Skeletal muscle tissue (tissue), 4 donors: ENCODE measurements around the gene P2RX4. TPM values are rescaled to one million over a fixed set of nuclear protein-coding genes. Genes with fewer than 3 reads are reported as not detected.
"Not testable (repeated sequence)": the region's sequence is repeated elsewhere in the genome, so short reads cannot be mapped to it uniquely, and the experiment has no call there.

ENCODE experiments used
- H3K27ac ChIP-seq: one replicate; pipeline ENCODE4 v1.7.0; 2013; ENCODE audit warnings: mild to moderate bottlenecking, low read depth, low read length, inconsistent platforms
- H3K27me3 ChIP-seq, 3 donors: one replicate each; pipeline ENCODE4 v1.7.0; 2013; ENCODE audit warnings: low read length in 3 of 3; ENCODE audit not compliant: control insufficient read depth in 3 of 3, insufficient read depth in 3 of 3
- H3K36me3 ChIP-seq, 3 donors: one replicate each; pipeline ENCODE4 v1.7.0; 2013; ENCODE audit warnings: low read length in 3 of 3; ENCODE audit not compliant: control insufficient read depth in 3 of 3, insufficient read depth in 3 of 3
- H3K4me1 ChIP-seq, 3 donors: one replicate each; pipeline ENCODE4 v1.7.0; 2013; ENCODE audit warnings: low read length in 3 of 3, mild to moderate bottlenecking in 3 of 3; ENCODE audit not compliant: control insufficient read depth in 3 of 3, insufficient read depth in 3 of 3
- H3K4me3 ChIP-seq, 3 donors: one replicate each; pipeline ENCODE4 v1.7.0; 2013; ENCODE audit warnings: low read length in 3 of 3
- H3K9ac ChIP-seq, 3 donors: one replicate each; pipeline ENCODE4 v1.7.0; 2013; ENCODE audit warnings: low read length in 3 of 3, mild to moderate bottlenecking in 3 of 3, moderate library complexity in 2 of 3, low read depth in 1 of 3
- H3K9me3 ChIP-seq, 3 donors: one replicate each; pipeline ENCODE4 v1.7.0; 2013; ENCODE audit warnings: low read length in 3 of 3; ENCODE audit not compliant: control insufficient read depth in 3 of 3
- total RNA-seq: library from RNA; depleted of rRNA; stranded (reverse); fragments of >200 nt; gene quantifications from one replicate; pipeline ENCODE4 v1.2.3, GENCODE V29; 2014
- donor health status: Osteomylitis.

Gene P2RX4
- total RNA-seq, 1 donor from 2014 or later, result 14.6 TPM

DNA sequence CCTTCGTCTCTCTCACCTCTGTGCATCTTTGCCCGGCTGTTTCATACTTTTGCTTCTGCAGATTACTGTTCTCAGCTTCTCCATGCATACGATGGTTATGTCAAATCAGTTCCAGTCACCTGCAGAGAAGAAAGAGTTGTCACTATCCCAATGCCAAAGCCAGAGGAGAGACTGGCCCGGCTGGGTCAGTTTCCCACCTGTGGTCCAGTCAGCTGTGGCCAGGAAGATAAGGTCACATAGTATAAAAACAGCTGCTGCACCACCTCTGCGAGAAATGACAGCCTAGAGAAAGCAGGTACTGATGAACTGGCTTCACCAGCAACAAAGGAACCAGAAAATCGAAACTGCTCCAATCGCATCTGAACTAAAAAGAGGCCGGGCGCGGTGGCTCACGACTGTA is 6.4 kb upstream of the P2RX4 start:
- Histone ChIP-seq H3K9ac (no peak overlapping the region), H3K27ac (no peak overlapping the region), H3K4me1 (no peaks in the 10 kb centered on the region)

DNA sequence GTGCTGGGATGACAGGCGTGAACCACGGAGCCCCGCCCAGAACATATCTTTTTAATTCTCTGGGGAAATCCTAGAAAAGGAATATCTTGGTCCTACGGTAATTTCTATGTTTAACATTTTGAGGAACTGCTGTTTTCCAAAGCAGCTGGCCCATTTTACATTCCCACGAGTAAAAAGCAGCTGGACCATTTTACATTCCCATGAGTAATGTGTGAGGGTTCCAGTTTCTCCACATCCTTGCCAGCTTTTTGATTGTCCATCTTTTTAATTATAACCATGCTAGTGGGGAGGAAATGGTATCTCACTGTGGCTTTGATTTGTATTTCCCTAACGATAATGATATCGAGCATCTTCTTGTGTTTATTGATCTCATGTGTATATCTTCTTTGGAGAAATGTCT is 4.4 kb upstream of the P2RX4 start:
- Histone ChIP-seq H3K4me3 (no peak overlapping the region), H3K4me1 (peaks cover under 1 to 5% (median 1%) of the 10 kb centered on the region in 3 donors), H3K36me3 (no peaks in the 10 kb centered on the region), H3K27ac (no peak overlapping the region), H3K9ac (no peak overlapping the region), H3K27me3 (no peaks in the 10 kb centered on the region), H3K9me3 (no peaks in the 10 kb centered on the region)

More for the DNA sequence above, 6.4 kb upstream of the P2RX4 start:
- H3K9me3 ChIP-seq, result no peaks in the 10 kb centered on the region
- H3K36me3 ChIP-seq, result no peaks in the 10 kb centered on the region
- H3K27me3 ChIP-seq, result no peaks in the 10 kb centered on the region
- no peak overlapping the region for H3K4me3 ChIP-seq

DNA sequence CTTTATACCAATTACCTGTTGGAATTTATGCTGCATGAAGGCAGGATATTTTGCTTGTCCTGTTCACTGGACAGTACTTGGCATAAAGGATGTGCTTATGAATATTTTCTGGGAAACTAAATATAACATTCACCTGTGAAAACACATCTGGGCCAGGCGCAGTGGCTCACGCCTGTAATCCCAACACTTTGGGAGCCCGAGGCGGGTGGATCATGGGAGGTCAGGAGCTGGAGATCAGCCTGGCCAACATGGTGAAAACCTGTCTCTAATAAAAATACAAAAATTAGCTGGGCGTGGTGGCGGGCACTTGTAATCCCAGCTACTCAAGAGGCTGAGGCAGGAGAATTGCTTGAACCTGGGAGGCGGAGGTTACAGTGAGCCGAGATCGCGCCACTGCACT is 1.4 kb upstream of the P2RX4 start:
- H3K36me3 ChIP-seq, H3K27ac ChIP-seq, H3K4me1 ChIP-seq, H3K4me3 ChIP-seq, H3K9ac ChIP-seq, H3K27me3 ChIP-seq, H3K9me3 ChIP-seq: not testable (repeated sequence)

- Histone ChIP-seq H3K9me3 (no peaks in the 10 kb centered on the region), H3K4me1 (peaks cover 5 to 10% (median 6%) of the 10 kb centered on the region in 3 donors), H3K4me3 (peak overlapping the region in 1 of 3 donors; percentile 83), H3K36me3 (no peaks in the 10 kb centered on the region), H3K27ac (peak overlapping the region; percentile 57), H3K27me3 (no peaks in the 10 kb centered on the region), H3K9ac (no peak overlapping the region)
Observed at GRCh38 chr12:121209221-121209620, 708 bp upstream of the P2RX4 start.

GRCh38 chr12:121212875-121213274 is 2.9 kb downstream of the P2RX4 start:
- H3K9me3 ChIP-seq, result no peaks in the 10 kb centered on the region
- H3K9ac ChIP-seq, result no peak overlapping the region
- H3K4me1 ChIP-seq, result peaks cover 5 to 10% (median 6%) of the 10 kb centered on the region in 3 donors
- no peaks in the 10 kb centered on the region for H3K27me3 ChIP-seq
- H3K4me3 ChIP-seq, result no peak overlapping the region
- no peak overlapping the region for H3K27ac ChIP-seq
- peaks cover 0 to 2% (median 2%) of the 10 kb centered on the region in 3 donors for H3K36me3 ChIP-seq

GRCh38 chr12:121214166-121214777 is 4.3 kb downstream of the P2RX4 start:
- Histone ChIP-seq H3K36me3 (peaks cover 2% of the 10 kb centered on the region in 3 donors), H3K27ac (peak overlapping the region; percentile 58), H3K4me3 (no peak overlapping the region), H3K9me3 (no peaks in the 10 kb centered on the region), H3K4me1 (peaks cover 5 to 9% (median 6%) of the 10 kb centered on the region in 3 donors), H3K9ac (no peak overlapping the region), H3K27me3 (no peaks in the 10 kb centered on the region)

DNA sequence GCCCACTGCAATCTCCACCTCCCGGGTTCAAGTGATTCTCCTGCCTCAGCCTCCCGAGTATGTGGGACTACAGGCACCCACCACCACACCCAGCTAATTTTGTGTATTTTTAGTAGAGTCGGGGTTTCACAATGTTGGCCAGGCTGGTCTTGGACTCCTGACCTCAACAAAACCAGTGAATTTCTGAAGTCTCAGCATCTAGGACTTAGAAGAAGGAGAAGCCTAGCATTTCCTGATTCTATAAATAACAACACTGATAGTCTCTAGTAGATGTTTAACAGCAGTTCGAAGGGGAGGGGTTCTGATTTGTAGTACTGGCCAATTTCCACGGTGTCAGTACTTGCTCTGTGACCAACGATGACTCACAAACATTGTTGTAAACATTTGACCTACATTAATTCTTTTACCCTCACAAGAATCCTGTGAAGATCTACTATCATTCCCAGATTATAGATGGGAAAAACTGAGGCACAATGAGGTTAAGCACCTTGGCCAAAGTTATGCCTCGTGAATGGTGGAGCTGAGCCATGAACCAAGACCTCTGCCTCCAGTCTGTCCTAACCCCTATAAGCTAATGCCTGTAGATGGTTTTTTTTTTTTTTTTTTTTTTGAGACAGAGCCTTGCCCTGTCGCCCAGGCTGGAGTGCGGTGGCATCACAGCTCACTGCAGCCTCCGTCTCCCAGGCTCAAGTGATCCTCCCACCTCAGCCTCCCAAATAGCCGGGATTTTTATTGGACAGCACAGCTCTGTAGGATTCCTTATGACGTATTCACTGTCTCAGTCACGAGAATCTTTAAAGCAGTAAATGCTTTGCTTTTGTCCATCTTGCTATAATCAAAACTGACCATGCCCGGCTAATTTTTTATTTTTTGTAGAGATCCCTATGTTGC is 5.2 kb downstream of the P2RX4 start:
- peaks cover 5 to 6% (median 6%) of the 10 kb centered on the region in 3 donors for H3K4me1 ChIP-seq
- H3K4me3 ChIP-seq, result no peak overlapping the region
- peaks cover 2% of the 10 kb centered on the region in 3 donors for H3K36me3 ChIP-seq
- H3K27me3 ChIP-seq, result no peaks in the 10 kb centered on the region
- peak overlapping the region; percentile 58 for H3K27ac ChIP-seq
- H3K9ac ChIP-seq, result no peak overlapping the region
- no peaks in the 10 kb centered on the region for H3K9me3 ChIP-seq

GRCh38 chr12:121216102-121216501 is 6.2 kb downstream of the P2RX4 start:
- no peaks in the 10 kb centered on the region for H3K4me1 ChIP-seq
- no peak overlapping the region for H3K9ac ChIP-seq
- H3K27ac ChIP-seq, result no peak overlapping the region
- no peaks in the 10 kb centered on the region for H3K9me3 ChIP-seq
- H3K4me3 ChIP-seq, result no peak overlapping the region
- peaks cover 2% of the 10 kb centered on the region in 3 donors for H3K36me3 ChIP-seq
- H3K27me3 ChIP-seq, result no peaks in the 10 kb centered on the region

- no peak overlapping the region for H3K27ac ChIP-seq
- no peak overlapping the region for H3K9ac ChIP-seq
- H3K36me3 ChIP-seq, result peaks cover 2% of the 10 kb centered on the region in 3 donors
- H3K27me3 ChIP-seq, result no peaks in the 10 kb centered on the region
- H3K9me3 ChIP-seq, result no peaks in the 10 kb centered on the region
- no peaks in the 10 kb centered on the region for H3K4me1 ChIP-seq
- H3K4me3 ChIP-seq, result no peak overlapping the region
Observed at GRCh38 chr12:121217063-121217462, 7.1 kb downstream of the P2RX4 start.

DNA sequence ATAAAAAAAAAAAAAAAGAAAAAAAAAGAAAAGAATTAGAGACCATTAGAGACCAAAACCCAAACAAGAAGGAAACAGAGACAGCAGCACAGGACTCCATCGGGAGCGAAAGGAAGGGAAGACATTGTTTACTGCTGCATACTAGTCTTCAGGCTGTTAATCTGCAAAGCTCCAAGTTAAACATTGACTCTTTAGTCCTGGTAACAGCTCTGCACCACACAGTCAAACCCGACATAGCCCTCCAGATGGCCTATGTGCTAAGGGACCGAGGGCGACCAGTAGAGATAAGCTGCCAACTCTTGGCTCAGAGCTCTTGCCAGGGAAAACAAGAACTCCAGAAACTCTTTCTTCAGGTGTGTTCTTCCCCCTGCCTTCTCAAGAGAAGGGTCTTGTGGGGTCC is 7.8 kb downstream of the P2RX4 start:
- Histone ChIP-seq H3K4me3 (no peak overlapping the region), H3K9me3 (no peaks in the 10 kb centered on the region), H3K9ac (no peak overlapping the region), H3K27me3 (no peaks in the 10 kb centered on the region), H3K36me3 (peaks cover 2% of the 10 kb centered on the region in 3 donors), H3K4me1 (no peaks in the 10 kb centered on the region), H3K27ac (no peak overlapping the region)
